HUDEP-2 (cell line): Measurements from ENCODE around the gene SF3B6.
"Not testable (repeated sequence)": the region's sequence is repeated elsewhere in the genome, so short reads cannot be mapped to it uniquely, and the experiment has no call there.

Experiments
- DNase-seq, 76 experiments: peaks; one replicate each; lab custom pipeline; 2025; ENCODE audit not compliant: unreplicated experiment in 76 of 76; lab: John Stamatoyannopoulos, UW

SF3B6 gene

GRCh38 chr2:24075915-24076848 is at the start of gene SF3B6:
SF3B6 (minus strand) TSS chr2:24076326; CDS start chr2:24076229, 97 bp downstream.
- DNase-seq = peak; percentile 62 to 99 (median 97)

DNA sequence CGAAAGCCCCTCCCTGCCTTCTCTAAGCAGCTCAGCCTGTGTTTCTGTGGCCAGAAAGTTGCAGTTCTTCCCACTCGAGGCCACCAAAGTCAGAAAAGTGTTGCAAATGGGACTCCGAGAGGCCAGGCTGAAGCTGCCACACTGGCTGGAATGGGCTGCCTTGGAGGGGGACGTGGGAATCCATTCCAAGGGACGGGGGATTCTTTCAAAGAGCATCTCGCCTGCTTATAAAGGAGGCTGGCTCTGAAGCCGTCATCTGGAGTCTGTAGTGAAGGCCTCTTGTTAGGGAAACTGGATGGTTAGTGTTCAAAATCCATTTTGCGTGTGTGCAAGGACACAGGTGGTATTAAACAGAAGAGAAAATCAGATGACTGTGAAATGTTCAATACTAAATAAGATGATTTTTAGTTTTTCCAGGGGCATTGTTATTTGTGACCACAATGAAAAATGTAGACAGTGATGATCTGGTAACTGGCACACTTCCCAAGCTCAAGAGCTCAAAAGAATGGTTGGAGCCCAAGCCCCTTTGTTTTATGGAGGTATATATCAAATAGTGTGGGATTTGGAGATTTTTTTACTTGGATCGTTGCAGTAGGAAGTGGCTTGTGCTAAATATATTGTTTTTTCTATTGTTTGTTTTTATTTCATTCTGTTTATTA is 47.9 kb upstream of the SF3B6 start:
- peak in 9 of 76 experiments; percentile 5 to 29 (median 16) for DNase-seq

- DNase-seq = peak in 64 of 76 experiments; percentile 10 to 78 (median 49)
Observed at GRCh38 chr2:24123195-24123921, 47.2 kb upstream of the SF3B6 start, which contains the start of the genes FAM228B and PFN4. FAM228B (plus strand) TSS chr2:24123469; CDS start chr2:24124362, 893 bp downstream. PFN4 (minus strand) TSS chr2:24123334; CDS start chr2:24122535, 799 bp downstream.

- no peak for DNase-seq
Observed at GRCh38 chr2:24122366-24123194, 46.5 kb upstream of the SF3B6 start.

DNA sequence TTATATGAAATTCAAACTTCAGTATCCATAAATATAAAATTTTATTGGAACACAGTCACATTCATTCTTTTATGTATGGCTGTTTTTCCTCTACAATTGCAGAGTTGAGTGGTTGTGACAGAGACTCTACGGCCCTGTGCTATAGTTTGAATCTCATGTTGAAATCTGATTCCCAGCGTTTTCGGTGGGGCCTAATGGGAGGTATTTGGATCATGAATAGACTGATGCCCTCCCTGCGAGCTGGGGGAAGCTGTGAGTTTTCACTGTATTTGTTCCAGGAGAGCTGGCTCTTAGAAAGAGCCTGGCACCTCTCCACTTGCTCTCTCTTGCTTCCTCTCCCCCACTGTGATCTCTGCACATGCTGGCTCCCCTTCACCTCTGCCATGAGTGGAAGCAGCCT is 45.3 kb upstream of the SF3B6 start:
- DNase-seq = no peak

DNA sequence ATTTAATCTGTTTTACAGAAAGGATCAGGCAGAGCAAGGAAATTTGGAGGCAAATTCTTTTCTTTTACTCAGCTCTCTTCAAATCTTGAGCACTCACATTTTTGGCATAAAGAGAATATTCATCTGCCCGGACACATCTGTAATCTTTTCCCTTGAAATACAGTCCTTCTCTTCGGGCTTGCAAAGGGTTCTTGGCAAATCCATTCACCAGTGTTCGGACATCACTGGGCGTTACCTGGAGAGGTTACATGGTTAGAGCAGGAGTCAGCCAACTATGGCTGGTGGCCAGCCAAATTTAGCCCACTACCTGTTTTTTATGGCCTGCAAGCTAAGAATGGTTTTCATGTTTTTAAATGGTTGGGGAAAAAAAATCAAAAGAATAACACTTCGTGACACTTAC is 44.9 kb upstream of the SF3B6 start:
- DNase-seq = no peak

- DNase-seq = no peak
Observed at GRCh38 chr2:24117902-24118301, 41.8 kb upstream of the SF3B6 start.

DNA sequence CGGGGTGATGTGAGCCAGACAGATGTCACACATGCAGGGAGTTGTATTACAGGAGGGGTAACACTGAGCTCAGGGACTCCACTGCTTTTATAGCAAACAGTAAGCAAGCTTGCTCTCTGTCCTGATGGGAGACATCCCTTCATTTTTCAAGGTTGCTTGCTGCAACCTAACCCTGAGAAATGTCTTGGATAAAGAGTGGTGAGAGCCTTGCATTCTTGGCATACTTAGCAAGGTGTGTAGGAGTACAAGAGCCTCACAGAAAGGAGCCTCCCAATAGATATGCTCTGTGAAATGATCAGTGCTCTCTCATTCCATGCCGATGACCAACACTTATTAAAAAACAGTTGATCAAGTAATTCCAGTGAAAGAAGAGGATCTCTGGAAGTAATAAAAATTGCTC is 38.9 kb upstream of the SF3B6 start:
- DNase-seq = no peak

DNA sequence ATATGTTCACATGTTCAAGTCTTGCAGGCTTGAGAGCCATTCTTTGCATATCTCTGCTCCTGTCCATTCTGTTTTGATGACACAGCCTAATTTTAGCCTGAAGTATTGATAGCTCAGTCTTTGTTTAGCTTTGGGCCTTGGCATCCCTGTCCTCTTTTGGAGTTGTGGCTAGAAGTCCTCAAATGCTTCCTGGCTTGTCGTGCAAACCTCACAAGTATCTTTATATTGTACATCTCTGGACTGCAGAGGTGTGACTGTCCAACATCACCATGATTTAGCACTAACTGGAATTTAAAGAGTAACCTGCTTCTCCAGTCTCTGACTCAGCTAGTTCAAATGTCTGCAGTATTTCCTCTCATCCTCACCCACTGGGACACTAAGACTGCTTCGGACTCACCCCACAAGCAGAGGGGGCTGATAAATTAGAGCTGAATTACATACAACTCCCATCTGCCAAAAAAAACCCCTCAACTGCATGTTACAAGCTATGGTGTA is 35.3 kb upstream of the SF3B6 start:
- no peak for DNase-seq

- no peak for DNase-seq
Observed at GRCh38 chr2:24110660-24111303, 34.7 kb upstream of the SF3B6 start.

DNA sequence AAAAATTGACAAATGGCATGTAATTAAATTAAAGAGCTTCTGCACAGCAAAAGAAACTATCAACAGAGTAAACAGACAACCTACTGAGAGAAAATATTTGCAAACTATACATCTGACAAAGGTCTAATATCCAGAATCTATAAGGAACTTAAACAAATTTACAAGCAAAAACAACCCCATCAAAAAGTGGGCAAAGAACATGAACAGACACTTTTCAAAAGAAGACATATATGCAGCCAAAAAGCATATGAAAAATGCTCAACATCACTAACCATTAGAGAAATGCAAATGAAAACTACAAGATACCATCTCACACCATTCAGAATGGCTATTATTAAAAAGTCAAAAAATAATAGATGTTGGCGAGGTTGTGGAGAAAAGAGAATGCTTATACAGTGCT is 33.3 kb upstream of the SF3B6 start:
- not testable (repeated sequence) for DNase-seq

DNA sequence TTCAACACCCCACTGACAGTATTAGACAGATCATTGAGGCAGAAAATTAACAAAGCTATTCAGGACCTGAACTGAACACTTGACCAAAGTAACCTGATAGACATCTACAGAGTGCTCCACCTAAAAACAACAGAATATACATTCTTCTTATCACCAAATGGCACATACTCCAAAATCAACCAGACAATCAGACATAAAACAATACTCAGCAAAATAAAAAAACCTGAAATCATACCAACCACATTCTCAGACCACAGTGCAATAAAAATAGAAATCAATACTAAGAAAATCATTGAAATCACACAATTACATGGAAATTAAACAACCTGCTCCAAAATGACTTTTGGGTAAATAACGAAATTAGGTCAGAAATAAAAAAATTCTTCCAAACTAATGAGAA is 31.2 kb upstream of the SF3B6 start:
- DNase-seq = no peak

GRCh38 chr2:24106786-24107185 is 30.7 kb upstream of the SF3B6 start:
- no peak for DNase-seq

- no peak for DNase-seq
Observed at GRCh38 chr2:24105816-24106215, 29.7 kb upstream of the SF3B6 start.

DNA sequence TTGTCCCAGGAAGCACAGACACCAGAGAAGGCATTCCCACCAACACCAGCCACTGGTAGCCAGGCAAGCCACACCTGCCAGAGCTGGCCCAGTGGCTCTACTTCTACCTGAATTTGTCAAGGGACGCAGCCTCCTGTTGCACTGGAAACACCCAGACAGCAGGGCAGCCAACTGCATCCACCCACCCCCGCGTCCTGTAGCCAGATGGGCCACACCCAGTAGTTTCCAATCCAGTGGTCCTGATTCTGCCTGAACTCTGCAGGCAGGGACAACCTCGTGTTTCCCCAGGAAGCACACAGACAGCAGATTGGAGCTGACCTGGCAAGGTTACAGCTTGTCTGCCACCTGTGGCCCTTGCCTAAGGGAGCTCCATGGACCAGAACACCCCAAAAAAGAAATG is 28.8 kb upstream of the SF3B6 start:
- peak in 3 of 76 experiments; percentile 1 to 13 (median 8) for DNase-seq

- no peak for DNase-seq
Observed at GRCh38 chr2:24104110-24104650, 28.1 kb upstream of the SF3B6 start.

- DNase-seq = no peak
Observed at GRCh38 chr2:24102677-24103076, 26.6 kb upstream of the SF3B6 start.

GRCh38 chr2:24101992-24102391 is 25.9 kb upstream of the SF3B6 start:
- DNase-seq = no peak

- not testable (repeated sequence) for DNase-seq
Observed at GRCh38 chr2:24100732-24101131, 24.6 kb upstream of the SF3B6 start.
